ENCODE measurements around the gene TXNRD3. TPM values are rescaled to one million over a fixed set of nuclear protein-coding genes. Genes with fewer than 3 reads are reported as not detected.

The TXNRD3 gene
- total RNA-seq (11.1 and 13.1 TPM in 2 replicates), polyA plus RNA-seq (9.3 and 10.4 TPM in 2 replicates)

GRCh38 chr3:126654571-126655383 is at the start of gene TXNRD3:
TSS of gene TXNRD3 (minus strand) at chr3:126655124.
- H4K20me1 ChIP-seq (ENCODE audit: insufficient read depth, poor library complexity, severe bottlenecking): no peaks in the 10 kb centered on the region
- no peaks in the 10 kb centered on the region for H3K9me3 ChIP-seq (ENCODE audit: low read depth)
- peak within 1 kb of the TSS; percentile 64 for H2AFZ ChIP-seq
- H3K4me1 ChIP-seq (ENCODE audit: insufficient read depth): no peaks in the 10 kb centered on the region
- peak within 1 kb of the TSS; percentile 89 for H3K27ac ChIP-seq
- no peaks in the 10 kb centered on the region for H3K9me2 ChIP-seq (replicated peaks; ENCODE audit: insufficient read depth)
- peak within 1 kb of the TSS; percentile 83 for H3K4me3 ChIP-seq
- peak; percentile 87 for DNase-seq (ENCODE audit: low spot score)
- H3K36me3 ChIP-seq (replicated peaks; ENCODE audit: insufficient read depth, low read depth): no peaks in the 10 kb centered on the region
- peak within 1 kb of the TSS; percentile 82 for H3K4me2 ChIP-seq
- H3K79me2 ChIP-seq: peaks cover 13% of the 10 kb centered on the region
- no peaks in the 10 kb centered on the region for H3K27me3 ChIP-seq
- WGBS (ENCODE audit: low lambda C conversion rate, missing lambda C conversion rate): 1% methylated on average over 44 of the region's 102 CpGs
- TF ChIP-seq EZH2phosphoT487 (IDR thresholded peaks at IDR 0.05; ENCODE audit: low read depth, severe bottlenecking, unreplicated experiment): no peak
- TF ChIP-seq EZH2 (IDR thresholded peaks at IDR 0.05; ENCODE audit: borderline replicate concordance): no peak
- TF ChIP-seq CTCF (IDR thresholded peaks at IDR 0.05; ENCODE audit: poor library complexity): no peak

GRCh38 chr3:126703512-126704493 is 48.9 kb upstream of the TXNRD3 start, which contains the start of gene CHCHD6:
TSS of gene CHCHD6 (plus strand) at chr3:126704240. CDS start at chr3:126704313, 73 bp downstream.
- Histone ChIP-seq H3K9me3 (ENCODE audit: low read depth) (no peaks in the 10 kb centered on the region), H3K27me3 (no peaks in the 10 kb centered on the region), H3K4me3 (peak within 1 kb of the TSS; percentile 77), H2AFZ (peak within 1 kb of the TSS; percentile 97), H3K79me2 (peaks cover 19% of the 10 kb centered on the region), H3K9me2 (replicated peaks; ENCODE audit: insufficient read depth) (no peaks in the 10 kb centered on the region), H3K4me1 (ENCODE audit: insufficient read depth) (no peaks in the 10 kb centered on the region), H4K20me1 (ENCODE audit: insufficient read depth, poor library complexity, severe bottlenecking) (no peaks in the 10 kb centered on the region), H3K4me2 (peak within 1 kb of the TSS; percentile 95), H3K36me3 (replicated peaks; ENCODE audit: insufficient read depth, low read depth) (no peaks in the 10 kb centered on the region), H3K27ac (no peak within 1 kb of the TSS)
- peak; percentile 96 for DNase-seq (ENCODE audit: low spot score)
- 6% methylated on average over 51 of the region's 69 CpGs for WGBS (ENCODE audit: low lambda C conversion rate, missing lambda C conversion rate)
- TF ChIP-seq EZH2phosphoT487 (IDR thresholded peaks at IDR 0.05; ENCODE audit: low read depth, severe bottlenecking, unreplicated experiment): no peak
- TF ChIP-seq CTCF (IDR thresholded peaks at IDR 0.05; ENCODE audit: poor library complexity): no peak
- no peak for TF ChIP-seq EZH2 (IDR thresholded peaks at IDR 0.05; ENCODE audit: borderline replicate concordance)

GRCh38 chr3:126699011-126699410 is 44.1 kb upstream of the TXNRD3 start:
- 85% methylated on average over 7 of the region's 7 CpGs for WGBS (ENCODE audit: low lambda C conversion rate, missing lambda C conversion rate)
- no peak for DNase-seq (ENCODE audit: low spot score)
- Histone ChIP-seq H3K4me1 (ENCODE audit: insufficient read depth) (no peaks in the 10 kb centered on the region), H3K27me3 (peaks cover 6% of the 10 kb centered on the region), H3K27ac (no peak overlapping the region), H4K20me1 (ENCODE audit: insufficient read depth, poor library complexity, severe bottlenecking) (no peaks in the 10 kb centered on the region), H3K9me2 (replicated peaks; ENCODE audit: insufficient read depth) (no peaks in the 10 kb centered on the region), H3K9me3 (ENCODE audit: low read depth) (no peaks in the 10 kb centered on the region), H3K79me2 (no peaks in the 10 kb centered on the region), H2AFZ (no peak overlapping the region), H3K4me3 (no peak overlapping the region), H3K4me2 (no peak overlapping the region), H3K36me3 (replicated peaks; ENCODE audit: insufficient read depth, low read depth) (no peaks in the 10 kb centered on the region)
- TF ChIP-seq CTCF (IDR thresholded peaks at IDR 0.05; ENCODE audit: poor library complexity) (no peak), EZH2 (IDR thresholded peaks at IDR 0.05; ENCODE audit: borderline replicate concordance) (no peak), EZH2phosphoT487 (IDR thresholded peaks at IDR 0.05; ENCODE audit: low read depth, severe bottlenecking, unreplicated experiment) (no peak)

Measured in hepatocyte (in vitro differentiated cells).